Mesenchymal stem cell (in vitro differentiated cells and primary cell): Measurements from ENCODE around the gene CTRB2.
"Not testable (repeated sequence)": the region's sequence is repeated elsewhere in the genome, so short reads cannot be mapped to it uniquely, and the experiment has no call there.

Experiments
- DNase-seq: peaks from one replicate; pipeline ENCODE4 v3.0.0-alpha.2; 2013
- H2AFZ ChIP-seq: one replicate; pipeline ENCODE4 v1.6.1; 2013; ENCODE audit warnings: low read depth, mild to moderate bottlenecking, control low read depth, inconsistent platforms, low read length, moderate library complexity
- H2AK5ac ChIP-seq: 2 replicates; pipeline ENCODE4 v1.6.1; 2013; ENCODE audit warnings: low read length, moderate library complexity, mild to moderate bottlenecking, inconsistent platforms; ENCODE audit not compliant: severe bottlenecking
- H2BK120ac ChIP-seq: one replicate; pipeline ENCODE4 v1.6.1; 2013; ENCODE audit warnings: low read depth, mild to moderate bottlenecking, inconsistent platforms, low read length, moderate library complexity
- H2BK12ac ChIP-seq, 2 experiments: one replicate each; pipeline ENCODE4 v1.6.1; 2013; ENCODE audit warnings: inconsistent platforms in 2 of 2, low read length in 2 of 2, mild to moderate bottlenecking in 2 of 2, moderate library complexity in 2 of 2, control low read depth in 1 of 2
- H2BK15ac ChIP-seq: one replicate; pipeline ENCODE4 v1.6.1; 2013; ENCODE audit warnings: mild to moderate bottlenecking, low read depth, inconsistent platforms; ENCODE audit not compliant: poor library complexity, severe bottlenecking
- H2BK5ac ChIP-seq: 2 replicates; pipeline ENCODE4 v1.6.1; 2013; ENCODE audit warnings: low read depth, mild to moderate bottlenecking, low read length, control low read depth, inconsistent platforms; ENCODE audit not compliant: poor library complexity, severe bottlenecking
- H3K14ac ChIP-seq, 2 experiments: one replicate each; pipeline ENCODE4 v1.6.1; 2013; ENCODE audit warnings: inconsistent platforms in 2 of 2, low read length in 2 of 2, control low read depth in 1 of 2, mild to moderate bottlenecking in 1 of 2, moderate library complexity in 1 of 2
- H3K18ac ChIP-seq, 2 experiments: one replicate each; pipeline ENCODE4 v1.6.1; 2013; ENCODE audit warnings: inconsistent platforms in 2 of 2, low read length in 2 of 2, control low read depth in 1 of 2, low read depth in 1 of 2, mild to moderate bottlenecking in 1 of 2
- H3K23ac ChIP-seq, 2 experiments: one replicate each; pipeline ENCODE4 v1.6.1; 2013; ENCODE audit warnings: inconsistent platforms in 2 of 2, low read length in 2 of 2, mild to moderate bottlenecking in 2 of 2, moderate library complexity in 2 of 2, control low read depth in 1 of 2
- H3K27ac ChIP-seq: 2 replicates; pipeline ENCODE4 v1.5.1; 2013; ENCODE audit warnings: mild to moderate bottlenecking, moderate library complexity, low read length, control low read depth, inconsistent platforms; ENCODE audit not compliant: poor library complexity, severe bottlenecking
- H3K27me3 ChIP-seq, 2 experiments: 2 replicates each; pipeline versions ENCODE4 v1.6.1 to v1.7.0; 2013; ENCODE audit warnings: low read length in 2 of 2, mild to moderate bottlenecking in 2 of 2, moderate library complexity in 2 of 2, control low read depth in 1 of 2, inconsistent platforms in 1 of 2; ENCODE audit not compliant: control insufficient read depth in 1 of 2, insufficient read depth in 1 of 2
- H3K36me3 ChIP-seq, 2 experiments: 2 replicates each; pipeline versions ENCODE4 v1.6.1 to v1.7.0; 2013; ENCODE audit warnings: low read length in 2 of 2, control low read depth in 1 of 2, inconsistent platforms in 1 of 2, low read depth in 1 of 2, mild to moderate bottlenecking in 1 of 2; ENCODE audit not compliant: insufficient read depth in 2 of 2, control insufficient read depth in 1 of 2
- H3K4ac ChIP-seq, 2 experiments: one replicate each; pipeline ENCODE4 v1.6.1; 2013; ENCODE audit warnings: inconsistent platforms in 2 of 2, low read length in 2 of 2, mild to moderate bottlenecking in 2 of 2, moderate library complexity in 2 of 2, control low read depth in 1 of 2, low read depth in 1 of 2
- H3K4me1 ChIP-seq: 2 replicates; pipeline ENCODE4 v1.6.1; 2013; ENCODE audit warnings: low read depth, low read length, control low read depth; ENCODE audit not compliant: control insufficient read depth, insufficient read depth
- H3K4me2 ChIP-seq: 2 replicates; pipeline ENCODE4 v1.6.1; 2013; ENCODE audit warnings: low read length, mild to moderate bottlenecking, inconsistent platforms; ENCODE audit not compliant: poor library complexity, severe bottlenecking
- H3K4me3 ChIP-seq, 2 experiments: 2 replicates each; pipeline versions ENCODE4 v1.5.1 to v1.7.0; 2013; ENCODE audit warnings: low read length in 2 of 2, mild to moderate bottlenecking in 2 of 2, control low read depth in 1 of 2, low read depth in 1 of 2; ENCODE audit not compliant: insufficient read depth in 1 of 2
- H3K79me1 ChIP-seq: replicated peaks from 2 replicates; pipeline ENCODE4 v1.6.1; 2013; ENCODE audit warnings: mild to moderate bottlenecking, control low read depth, low read length, inconsistent platforms; ENCODE audit not compliant: poor library complexity, severe bottlenecking
- H3K9ac ChIP-seq: 2 replicates; pipeline ENCODE4 v1.7.0; 2013; ENCODE audit warnings: mild to moderate bottlenecking, low read length, moderate library complexity
- H3K9me3 ChIP-seq: 2 replicates; pipeline ENCODE4 v1.7.0; 2013; ENCODE audit warnings: mild to moderate bottlenecking, low read length; ENCODE audit not compliant: control insufficient read depth
- H4K8ac ChIP-seq: one replicate; pipeline ENCODE4 v1.6.1; 2013; ENCODE audit warnings: inconsistent platforms, mild to moderate bottlenecking, low read length, moderate library complexity
- H4K91ac ChIP-seq: one replicate; pipeline ENCODE4 v1.6.1; 2013; ENCODE audit warnings: mild to moderate bottlenecking, low read length, inconsistent platforms
- WGBS: methylation state at CpG from one replicate; pipeline ENCODE4 v1.1.7; 2013; ENCODE audit warnings: mixed read lengths; 5-methylcytosine and 5-hydroxymethylcytosine counted together

The CTRB2 gene

DNA sequence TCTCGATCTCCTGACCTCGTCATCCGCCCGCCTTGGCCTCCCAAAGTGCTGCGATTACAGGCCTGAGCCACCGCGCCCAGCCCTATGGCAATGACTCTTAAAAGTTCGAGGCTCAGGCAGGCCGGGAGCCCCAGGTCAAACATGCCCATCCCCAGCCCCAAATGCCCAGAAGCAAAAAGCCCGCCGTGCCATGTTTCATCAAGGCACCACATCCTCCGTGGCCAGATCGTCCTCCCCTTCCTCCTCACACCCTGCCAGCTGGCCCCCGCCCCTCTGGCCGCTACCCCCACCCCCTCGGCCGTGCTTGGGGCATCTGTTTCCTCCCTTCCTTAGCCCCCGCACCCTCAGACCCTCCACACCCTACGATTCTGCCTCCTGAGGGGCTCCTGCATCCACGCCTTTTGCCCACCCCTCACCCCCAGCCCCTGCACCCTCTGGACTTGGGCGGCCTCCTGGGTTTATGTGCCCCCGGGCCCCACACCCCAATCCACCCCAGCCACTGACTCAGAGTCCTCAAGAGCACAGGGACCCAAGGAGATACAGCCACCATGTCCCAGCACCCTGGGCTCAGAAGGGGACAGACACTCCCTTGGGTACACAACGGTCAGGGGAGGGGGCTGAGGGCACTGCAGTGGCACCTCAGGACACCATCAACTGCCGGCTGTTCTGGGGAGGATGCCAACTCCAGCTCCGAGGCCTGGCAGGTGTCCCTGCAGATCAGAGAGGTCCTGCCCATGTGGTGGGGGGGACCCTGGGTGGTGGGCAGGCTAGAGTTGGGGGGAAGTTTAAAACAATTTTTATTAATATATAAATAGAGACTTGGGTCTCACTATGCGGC is 18.9 kb upstream of the CTRB2 start:
- H2AFZ ChIP-seq = no peak overlapping the region

DNA sequence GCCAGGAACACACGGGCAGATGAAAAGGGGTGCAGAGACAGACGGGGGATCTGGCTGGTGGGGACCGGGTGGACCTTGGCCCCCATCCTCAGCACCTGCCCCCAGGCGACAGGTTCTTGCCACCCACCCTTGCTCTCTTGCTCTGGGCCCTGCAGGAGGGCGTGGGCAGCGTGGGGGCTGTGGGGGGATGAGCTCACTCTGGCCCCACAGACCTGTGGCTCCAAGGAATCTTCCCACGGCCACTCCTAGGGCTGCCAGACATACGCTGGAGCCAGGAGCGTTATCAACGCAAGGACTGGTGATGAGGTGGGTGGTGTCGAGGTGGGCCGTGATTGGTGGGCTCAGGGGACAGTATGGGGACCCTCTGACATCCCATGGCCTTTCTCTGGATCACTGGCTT is 18.1 kb upstream of the CTRB2 start:
- 79% methylated on average over 12 of the region's 12 CpGs for WGBS
- peaks cover 42% of the 10 kb centered on the region for H3K4me1 ChIP-seq

More for the DNA sequence above, 18.9 kb upstream of the CTRB2 start:
- Histone ChIP-seq H3K79me1 (peaks cover 17% of the 10 kb centered on the region), H3K4me3 (no peak overlapping the region), H3K4ac (no peak overlapping the region), H4K91ac (no peak overlapping the region), H2BK5ac (no peak overlapping the region), H3K18ac (no peak overlapping the region), H3K36me3 (peaks cover 38 to 45% of the 10 kb centered on the region in 2 experiments), H3K4me2 (no peak overlapping the region), H2BK12ac (no peak overlapping the region), H3K4me1 (peaks cover 43% of the 10 kb centered on the region), H2BK15ac (no peak overlapping the region), H3K23ac (no peak overlapping the region), H3K9me3 (no peaks in the 10 kb centered on the region), H3K27me3 (peaks cover 0 to 8% of the 10 kb centered on the region in 2 experiments), H3K14ac (no peak overlapping the region), H4K8ac (no peak overlapping the region), H2AK5ac (no peak overlapping the region), H3K9ac (no peak overlapping the region), H2BK120ac (no peak overlapping the region), H3K27ac (no peak overlapping the region)
- peak; percentile 3 for DNase-seq
- 86% methylated on average over 25 of the region's 26 CpGs for WGBS

GRCh38 chr16:75224306-75225082 is 17.5 kb upstream of the CTRB2 start:
- 93% methylated on average over 20 of the region's 20 CpGs for WGBS
- Histone ChIP-seq H4K8ac (no peak overlapping the region), H2BK5ac (no peak overlapping the region), H2AK5ac (no peak overlapping the region), H3K9ac (no peak overlapping the region), H3K18ac (no peak overlapping the region), H3K23ac (peak overlapping the region in 1 of 2 experiments; percentile 23), H3K14ac (no peak overlapping the region), H3K79me1 (peaks cover 14% of the 10 kb centered on the region), H2BK15ac (no peak overlapping the region), H2AFZ (no peak overlapping the region), H3K4me2 (no peak overlapping the region), H2BK12ac (no peak overlapping the region), H4K91ac (no peak overlapping the region), H3K9me3 (no peaks in the 10 kb centered on the region), H3K27me3 (peaks cover 0 to 8% of the 10 kb centered on the region in 2 experiments), H3K4me3 (no peak overlapping the region), H3K36me3 (peaks cover 25 to 31% of the 10 kb centered on the region in 2 experiments), H3K4me1 (peaks cover 36% of the 10 kb centered on the region), H3K27ac (peak overlapping the region; percentile 14), H3K4ac (no peak overlapping the region), H2BK120ac (no peak overlapping the region)
- DNase-seq = no peak

More for the DNA sequence above, 18.1 kb upstream of the CTRB2 start:
- no peak overlapping the region for H3K9ac ChIP-seq
- H4K8ac ChIP-seq = no peak overlapping the region
- H3K36me3 ChIP-seq = peaks cover 31 to 37% of the 10 kb centered on the region in 2 experiments
- peak overlapping the region in 1 of 2 experiments; percentile 38 for H3K23ac ChIP-seq
- H2BK5ac ChIP-seq = no peak overlapping the region
- peaks cover 0 to 8% of the 10 kb centered on the region in 2 experiments for H3K27me3 ChIP-seq
- DNase-seq = peak; percentile 48
- no peak overlapping the region for H3K14ac ChIP-seq
- H2BK15ac ChIP-seq = no peak overlapping the region
- H2BK12ac ChIP-seq = no peak overlapping the region
- no peak overlapping the region for H3K4ac ChIP-seq
- no peak overlapping the region for H4K91ac ChIP-seq
- no peak overlapping the region for H2AFZ ChIP-seq
- H3K4me2 ChIP-seq = no peak overlapping the region
- H3K27ac ChIP-seq = peak overlapping the region; percentile 14
- H3K4me3 ChIP-seq = no peak overlapping the region
- no peak overlapping the region for H3K18ac ChIP-seq
- no peak overlapping the region for H2AK5ac ChIP-seq
- no peak overlapping the region for H2BK120ac ChIP-seq
- peaks cover 17% of the 10 kb centered on the region for H3K79me1 ChIP-seq
- H3K9me3 ChIP-seq = no peaks in the 10 kb centered on the region

DNA sequence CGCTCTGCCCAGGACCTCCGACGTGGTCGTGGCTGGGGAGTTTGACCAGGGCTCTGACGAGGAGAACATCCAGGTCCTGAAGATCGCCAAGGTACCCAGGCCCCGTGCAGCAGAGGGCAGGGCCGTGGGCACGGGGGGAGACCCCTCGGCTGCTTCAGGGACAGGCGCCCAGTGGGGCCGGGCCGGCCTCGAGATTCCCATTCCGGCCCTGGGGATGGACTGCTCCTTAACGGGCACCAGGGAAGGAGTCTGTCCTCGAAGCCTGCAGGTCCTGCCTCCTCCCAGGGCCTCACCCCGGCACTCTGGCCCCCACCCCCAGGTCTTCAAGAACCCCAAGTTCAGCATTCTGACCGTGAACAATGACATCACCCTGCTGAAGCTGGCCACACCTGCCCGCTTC is 16.2 kb upstream of the CTRB2 start:
- not testable (repeated sequence) for H2BK5ac ChIP-seq, H3K4me2 ChIP-seq, H3K9me3 ChIP-seq, H3K9ac ChIP-seq, H2BK15ac ChIP-seq, H2AFZ ChIP-seq, H2AK5ac ChIP-seq, H3K23ac ChIP-seq, H3K27ac ChIP-seq, H4K91ac ChIP-seq, DNase-seq, H4K8ac ChIP-seq, H3K14ac ChIP-seq, H2BK12ac ChIP-seq, H3K79me1 ChIP-seq, H3K4me3 ChIP-seq, H2BK120ac ChIP-seq, H3K18ac ChIP-seq, H3K27me3 ChIP-seq, H3K4ac ChIP-seq
- H3K36me3 ChIP-seq = peaks cover 12 to 18% of the 10 kb centered on the region in 2 experiments
- WGBS = no CpG with 5 or more reads among the region's 20 CpGs
- peaks cover 25% of the 10 kb centered on the region for H3K4me1 ChIP-seq
